Fibroblast of lung (primary cell): ENCODE data around the gene MKLN1. TPM values are rescaled to one million over a fixed set of nuclear protein-coding genes. Genes with fewer than 3 reads are reported as not detected.
A peak's percentile ranks its signal among the peaks of the same experiment; 100 is the strongest.

Experiments used
- DNase-seq, 2 donors: peaks; one replicate each; pipeline versions ENCODE4 v3.0.0 to v3.0.0-alpha.2; 2010; ENCODE audit warnings: low read depth in 2 of 2
- H2AFZ ChIP-seq: 2 replicates; pipeline ENCODE4 v1.5.1; 2012; ENCODE audit warnings: low read length, control low read depth, inconsistent platforms
- H3K27ac ChIP-seq: 2 replicates; pipeline ENCODE4 v1.5.1; 2011; ENCODE audit warnings: low read length, control low read depth; ENCODE audit not compliant: insufficient read depth
- H3K27me3 ChIP-seq: 2 replicates; pipeline ENCODE4 v1.5.1; 2011; ENCODE audit warnings: mild to moderate bottlenecking, low read length; ENCODE audit not compliant: control insufficient read depth, insufficient read depth
- H3K36me3 ChIP-seq: 2 replicates; pipeline ENCODE4 v1.5.1; 2011; ENCODE audit warnings: low read length; ENCODE audit not compliant: control insufficient read depth, insufficient read depth
- H3K4me1 ChIP-seq: 2 replicates; pipeline ENCODE4 v1.5.1; 2011; ENCODE audit warnings: low read length; ENCODE audit not compliant: control insufficient read depth, insufficient read depth; ENCODE audit errors: extremely low read depth
- H3K4me2 ChIP-seq: 2 replicates; pipeline ENCODE4 v1.5.1; 2011; ENCODE audit warnings: low read length, control low read depth; ENCODE audit not compliant: insufficient read depth; ENCODE audit errors: extremely low read depth
- H3K4me3 ChIP-seq, 4 experiments: fragments of 200-600 bp in 1 of 4; sonication (generic) in 1 of 4; replicated peaks in 1 of 4; 2 replicates each; pipeline ENCODE4 v1.5.1; 2011 to 2016; ENCODE audit warnings: low read length in 4 of 4, low read depth in 3 of 4, mild to moderate bottlenecking in 3 of 4, control low read depth in 2 of 4, inconsistent platforms in 1 of 4, mixed read lengths in 1 of 4; ENCODE audit not compliant: insufficient read depth in 1 of 4; ENCODE audit errors: control extremely low read depth in 1 of 4
- H3K79me2 ChIP-seq: 2 replicates; pipeline ENCODE4 v1.5.1; 2012; ENCODE audit warnings: mild to moderate bottlenecking, low read length, inconsistent platforms; ENCODE audit not compliant: control insufficient read depth, insufficient read depth
- H3K9ac ChIP-seq: 2 replicates; pipeline ENCODE4 v1.5.1; 2011; ENCODE audit warnings: mild to moderate bottlenecking, low read length, control low read depth; ENCODE audit not compliant: insufficient read depth
- H3K9me3 ChIP-seq: 2 replicates; pipeline ENCODE4 v1.5.1; 2012; ENCODE audit warnings: low read depth, low read length; ENCODE audit not compliant: control insufficient read depth, insufficient read depth
- H4K20me1 ChIP-seq: 2 replicates; pipeline ENCODE4 v1.5.1; 2011; ENCODE audit warnings: low read length; ENCODE audit not compliant: control insufficient read depth, insufficient read depth; ENCODE audit errors: extremely low read depth
- EZH2 ChIP-seq: IDR thresholded peaks from 2 replicates; pipeline ENCODE4 v1.5.1; 2012; ENCODE audit warnings: low read length, control low read depth, mild to moderate bottlenecking; ENCODE audit errors: missing control alignments
- polyA plus RNA-seq, 2 donors: library from polyadenylated mRNA; depleted of rRNA in 1 of 2; stranded (reverse) in 1 of 2; unstranded in 1 of 2; fragments of >200 nt; gene quantifications; 2 replicates each; pipeline ENCODE4 v1.2.1, GENCODE V29; 2011 to 2012; ENCODE audit warnings: missing spikeins in 1 of 2
- total RNA-seq: library from RNA; depleted of rRNA; stranded (reverse); fragments of >200 nt; gene quantifications from 2 replicates; pipeline ENCODE4 v1.2.1, GENCODE V29; 2014
- TF ChIP-seq, protein P1 (sequence below), 2 donors: IDR thresholded peaks in 1 of 2; conservative IDR thresholded peaks in 1 of 2; 1 replicate in 1 of 2; 2 replicates in 1 of 2; pipeline ENCODE4 v1.5.1; 2011 to 2012; ENCODE audit warnings: low read length in 2 of 2, control low read depth in 1 of 2, inconsistent platforms in 1 of 2, low read depth in 1 of 2, mild to moderate bottlenecking in 1 of 2

MKLN1 gene
- total and polyA plus RNA-seq, 2 donors (not counting 1 experiment from before 2014, with no cell fraction given): 33.9 to 46.4 TPM

DNA sequence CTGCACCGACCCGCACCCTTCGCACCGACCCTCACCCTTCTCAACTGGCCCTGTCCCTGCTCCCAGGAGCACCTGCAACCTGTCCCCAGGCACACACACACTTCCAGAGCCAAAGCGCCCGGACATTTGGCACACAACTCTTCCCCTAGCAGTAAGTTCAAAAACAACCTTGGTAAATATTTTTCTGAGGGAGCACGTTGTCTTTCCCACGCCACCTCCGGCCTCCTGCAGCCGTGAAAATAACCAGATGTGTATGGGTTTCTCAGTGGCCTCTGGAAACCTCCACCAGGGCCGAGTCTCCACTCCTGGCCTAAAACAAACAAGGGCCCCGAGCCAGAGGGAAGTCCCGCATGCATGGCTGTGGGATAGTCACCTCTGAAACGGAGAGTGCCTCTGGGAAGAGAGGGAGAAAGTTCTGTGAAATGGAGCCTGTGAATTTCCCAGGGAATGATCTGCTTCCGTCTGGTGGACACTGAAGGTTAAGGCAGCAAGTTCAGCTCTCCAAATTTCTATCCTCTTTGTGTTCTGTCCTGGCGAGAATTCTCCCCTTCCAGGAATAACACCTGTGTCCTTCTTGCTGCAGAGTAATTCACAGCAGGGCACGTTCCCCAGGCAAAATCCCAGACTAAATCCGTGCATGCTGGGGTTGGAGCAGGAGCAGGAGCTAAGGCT lies 213.0 kb downstream of the MKLN1 start:
- Histone ChIP-seq H2AFZ (no peak overlapping the region), H3K27ac (no peak overlapping the region), H3K79me2 (no peaks in the 10 kb centered on the region)

DNA sequence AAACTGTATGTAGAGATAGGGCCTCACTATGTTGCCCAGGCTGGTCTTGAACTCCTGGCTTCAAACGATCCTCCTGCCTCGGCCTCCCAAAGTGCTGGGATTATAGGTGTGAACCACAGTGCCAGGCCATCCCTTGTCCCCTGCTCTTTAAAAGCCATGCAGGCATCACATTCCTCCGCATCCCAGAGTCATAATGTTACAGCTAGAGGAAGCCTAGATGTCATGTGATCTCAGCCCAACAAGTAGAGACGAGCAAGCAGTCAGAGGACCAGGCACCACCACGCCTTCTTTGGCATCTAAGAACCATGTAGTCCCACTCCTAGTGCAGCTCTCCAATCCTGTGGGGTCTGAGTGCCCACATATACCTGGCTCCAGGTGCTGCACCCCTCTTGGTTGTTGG lies 215.6 kb downstream of the MKLN1 start:
- no peaks in the 10 kb centered on the region for H3K36me3 ChIP-seq
- no peak for DNase-seq
- H3K4me1 ChIP-seq: no peaks in the 10 kb centered on the region
- H3K27ac ChIP-seq: no peak overlapping the region
- H3K27me3 ChIP-seq: no peaks in the 10 kb centered on the region
- H3K9me3 ChIP-seq: no peaks in the 10 kb centered on the region
- H3K4me3 ChIP-seq: no peak overlapping the region
- H3K79me2 ChIP-seq: no peaks in the 10 kb centered on the region
- H3K9ac ChIP-seq: no peak overlapping the region
- TF ChIP-seq EZH2: no peak
- TF ChIP-seq, protein P1, sequence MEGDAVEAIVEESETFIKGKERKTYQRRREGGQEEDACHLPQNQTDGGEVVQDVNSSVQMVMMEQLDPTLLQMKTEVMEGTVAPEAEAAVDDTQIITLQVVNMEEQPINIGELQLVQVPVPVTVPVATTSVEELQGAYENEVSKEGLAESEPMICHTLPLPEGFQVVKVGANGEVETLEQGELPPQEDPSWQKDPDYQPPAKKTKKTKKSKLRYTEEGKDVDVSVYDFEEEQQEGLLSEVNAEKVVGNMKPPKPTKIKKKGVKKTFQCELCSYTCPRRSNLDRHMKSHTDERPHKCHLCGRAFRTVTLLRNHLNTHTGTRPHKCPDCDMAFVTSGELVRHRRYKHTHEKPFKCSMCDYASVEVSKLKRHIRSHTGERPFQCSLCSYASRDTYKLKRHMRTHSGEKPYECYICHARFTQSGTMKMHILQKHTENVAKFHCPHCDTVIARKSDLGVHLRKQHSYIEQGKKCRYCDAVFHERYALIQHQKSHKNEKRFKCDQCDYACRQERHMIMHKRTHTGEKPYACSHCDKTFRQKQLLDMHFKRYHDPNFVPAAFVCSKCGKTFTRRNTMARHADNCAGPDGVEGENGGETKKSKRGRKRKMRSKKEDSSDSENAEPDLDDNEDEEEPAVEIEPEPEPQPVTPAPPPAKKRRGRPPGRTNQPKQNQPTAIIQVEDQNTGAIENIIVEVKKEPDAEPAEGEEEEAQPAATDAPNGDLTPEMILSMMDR (conservative IDR thresholded peaks at IDR 0.05 in 1 of 2, IDR thresholded peaks at IDR 0.05 in 1 of 2; ENCODE audit: low read depth in 1 of 2, low read length in 2 of 2): no peak
- H3K4me2 ChIP-seq: no peak overlapping the region
- no peak overlapping the region for H2AFZ ChIP-seq
- no peaks in the 10 kb centered on the region for H4K20me1 ChIP-seq

More for the DNA sequence above, 213.0 kb downstream of the MKLN1 start:
- TF ChIP-seq, protein P1 (conservative IDR thresholded peaks at IDR 0.05 in 1 of 2, IDR thresholded peaks at IDR 0.05 in 1 of 2; ENCODE audit: low read depth in 1 of 2, low read length in 2 of 2): peak in 1 of 2 donors; percentile 17
- TF ChIP-seq EZH2: no peak
- Histone ChIP-seq H3K27me3 (no peaks in the 10 kb centered on the region), H4K20me1 (no peaks in the 10 kb centered on the region), H3K4me3 (no peak overlapping the region), H3K9me3 (no peaks in the 10 kb centered on the region), H3K9ac (no peak overlapping the region), H3K36me3 (no peaks in the 10 kb centered on the region), H3K4me2 (no peak overlapping the region), H3K4me1 (no peaks in the 10 kb centered on the region)
- DNase-seq: no peak

DNA sequence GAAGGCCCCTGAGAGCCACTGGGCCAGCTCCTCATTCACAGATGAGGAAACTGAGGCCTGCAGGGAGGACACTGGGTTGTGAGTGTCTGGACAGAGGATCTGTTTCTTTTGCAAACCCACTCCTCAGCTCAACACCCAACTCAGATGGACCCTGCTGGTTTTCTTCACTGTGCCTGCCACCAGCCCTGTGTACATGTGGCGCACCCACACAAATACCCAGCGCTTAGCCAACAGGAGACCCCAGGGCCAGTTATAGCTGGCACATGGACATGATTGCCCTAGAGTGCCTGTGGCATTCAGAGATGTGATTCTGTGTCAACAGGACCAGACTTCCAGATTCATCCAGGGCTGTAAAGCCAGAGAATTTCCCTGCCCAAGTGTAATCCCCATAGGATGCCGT lies 216.3 kb downstream of the MKLN1 start:
- no peaks in the 10 kb centered on the region for H3K4me1 ChIP-seq
- H3K27ac ChIP-seq: no peak overlapping the region
- no peaks in the 10 kb centered on the region for H3K79me2 ChIP-seq
- no peak overlapping the region for H3K4me2 ChIP-seq
- no peak overlapping the region for H2AFZ ChIP-seq
- no peak overlapping the region for H3K4me3 ChIP-seq
- DNase-seq: no peak
- no peaks in the 10 kb centered on the region for H4K20me1 ChIP-seq
- no peaks in the 10 kb centered on the region for H3K36me3 ChIP-seq
- H3K9ac ChIP-seq: no peak overlapping the region
- TF ChIP-seq, protein P1 (conservative IDR thresholded peaks at IDR 0.05 in 1 of 2, IDR thresholded peaks at IDR 0.05 in 1 of 2; ENCODE audit: low read depth in 1 of 2, low read length in 2 of 2): no peak
- TF ChIP-seq EZH2: no peak
- no peaks in the 10 kb centered on the region for H3K27me3 ChIP-seq
- H3K9me3 ChIP-seq: no peaks in the 10 kb centered on the region
